ENCODE measurements around the gene MAB21L4. TPM values are rescaled to one million over a fixed set of nuclear protein-coding genes. Genes with fewer than 3 reads are reported as not detected.

Gene MAB21L4
- total and polyA plus RNA-seq, 2 experiments from 2014 or later: not detected

DNA sequence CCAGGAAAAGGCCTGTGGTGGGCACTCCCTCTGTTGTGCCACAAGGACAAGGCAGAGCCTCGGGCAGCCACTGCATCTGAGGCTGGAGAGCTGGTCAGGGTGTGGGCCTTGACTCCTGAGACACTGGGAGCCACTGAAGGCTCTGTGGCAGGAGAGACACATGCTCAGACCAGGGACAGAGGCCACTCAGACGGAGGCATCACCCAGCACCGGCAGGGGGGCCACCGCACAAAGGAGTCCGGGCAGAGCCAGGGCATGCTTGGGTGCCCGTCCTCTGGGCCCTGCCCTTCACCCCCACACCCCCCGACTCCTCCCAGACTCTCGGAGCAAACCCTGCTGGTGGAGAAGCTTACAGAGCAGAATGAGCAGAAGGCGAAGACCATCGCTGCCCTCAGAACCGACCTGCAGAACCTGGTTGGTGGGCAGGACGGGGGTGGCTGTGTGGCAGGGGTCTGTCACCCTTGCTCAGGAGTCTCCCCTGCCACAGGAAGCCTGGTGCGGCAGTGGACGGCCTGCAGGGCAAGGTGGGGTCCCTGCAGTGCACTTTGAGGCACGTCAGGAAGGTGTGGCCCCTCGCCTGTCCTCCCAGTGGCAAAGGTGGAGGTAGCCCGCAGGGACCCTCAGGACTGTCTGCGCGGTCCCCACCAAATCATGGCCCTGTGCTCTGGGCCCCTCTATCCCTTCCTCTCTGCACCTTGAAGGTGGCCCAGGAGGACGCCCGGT is 36.2 kb upstream of the MAB21L4 start (continued):
- TF ChIP-seq, protein P1, sequence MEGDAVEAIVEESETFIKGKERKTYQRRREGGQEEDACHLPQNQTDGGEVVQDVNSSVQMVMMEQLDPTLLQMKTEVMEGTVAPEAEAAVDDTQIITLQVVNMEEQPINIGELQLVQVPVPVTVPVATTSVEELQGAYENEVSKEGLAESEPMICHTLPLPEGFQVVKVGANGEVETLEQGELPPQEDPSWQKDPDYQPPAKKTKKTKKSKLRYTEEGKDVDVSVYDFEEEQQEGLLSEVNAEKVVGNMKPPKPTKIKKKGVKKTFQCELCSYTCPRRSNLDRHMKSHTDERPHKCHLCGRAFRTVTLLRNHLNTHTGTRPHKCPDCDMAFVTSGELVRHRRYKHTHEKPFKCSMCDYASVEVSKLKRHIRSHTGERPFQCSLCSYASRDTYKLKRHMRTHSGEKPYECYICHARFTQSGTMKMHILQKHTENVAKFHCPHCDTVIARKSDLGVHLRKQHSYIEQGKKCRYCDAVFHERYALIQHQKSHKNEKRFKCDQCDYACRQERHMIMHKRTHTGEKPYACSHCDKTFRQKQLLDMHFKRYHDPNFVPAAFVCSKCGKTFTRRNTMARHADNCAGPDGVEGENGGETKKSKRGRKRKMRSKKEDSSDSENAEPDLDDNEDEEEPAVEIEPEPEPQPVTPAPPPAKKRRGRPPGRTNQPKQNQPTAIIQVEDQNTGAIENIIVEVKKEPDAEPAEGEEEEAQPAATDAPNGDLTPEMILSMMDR (conservative IDR thresholded peaks at IDR 0.05; ENCODE audit: low read depth in 2 of 2): no peak

DNA sequence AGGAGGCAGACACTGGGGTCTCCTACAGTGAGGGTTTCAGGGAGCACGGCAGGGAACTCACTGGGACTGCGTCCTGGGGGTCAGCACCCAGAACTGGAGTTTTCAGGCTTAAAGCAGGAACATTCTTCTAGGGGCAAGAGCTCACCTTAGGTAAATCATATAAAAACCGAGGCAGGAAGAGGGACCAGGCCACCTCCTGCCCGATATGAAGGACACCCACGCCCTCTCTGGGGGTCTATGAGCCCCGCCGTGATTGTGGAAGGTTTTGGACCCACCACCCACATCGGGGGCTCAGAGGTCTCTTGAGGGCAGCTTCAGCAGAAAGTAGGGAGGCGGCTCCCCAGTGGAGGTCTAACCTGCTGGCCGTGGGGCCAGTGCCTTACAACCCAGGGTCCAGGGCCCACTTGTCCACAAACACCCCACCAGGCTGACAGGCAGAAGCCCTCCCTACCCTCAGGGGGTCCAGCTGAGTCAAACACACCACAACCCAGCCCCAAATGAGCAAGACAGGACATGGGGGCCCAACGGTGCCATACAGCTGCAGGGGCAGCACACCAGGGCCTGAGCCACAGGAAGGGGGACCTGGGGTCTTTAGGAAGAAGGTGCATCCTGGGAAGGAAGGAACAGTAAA is 35.5 kb upstream of the MAB21L4 start:
- no peak for DNase-seq (ENCODE audit: low spot score)
- Histone ChIP-seq H3K4me1 (ENCODE audit: insufficient read depth) (no peaks in the 10 kb centered on the region), H3K36me3 (ENCODE audit: insufficient read depth) (no peaks in the 10 kb centered on the region), H3K4me3 (no peak overlapping the region), H4K20me1 (replicated peaks; ENCODE audit: insufficient read depth) (no peaks in the 10 kb centered on the region), H3K4me2 (no peak overlapping the region), H3K9me2 (ENCODE audit: insufficient read depth) (no peaks in the 10 kb centered on the region), H2AFZ (no peak overlapping the region), H3K27me3 (ENCODE audit: insufficient read depth) (no peaks in the 10 kb centered on the region), H3K27ac (ENCODE audit: low read depth) (no peak overlapping the region), H3F3A (replicated peaks; ENCODE audit: low read depth) (no peaks in the 10 kb centered on the region), H3K79me2 (replicated peaks; ENCODE audit: insufficient read depth) (no peaks in the 10 kb centered on the region)
- no peaks in the 10 kb centered on the region; the same call in 2 of the 3 replicates for H3K9me3 Mint-ChIP-seq
- no peaks in the 10 kb centered on the region; the same call in 2 of the 3 replicates for H3K4me1 Mint-ChIP-seq
- H3K4me3 Mint-ChIP-seq: no peak overlapping the region
- H3K27ac Mint-ChIP-seq: peak overlapping the region; percentile 44; the same call in 1 of the 2 replicates
- peaks cover 6% of the 10 kb centered on the region for H3K27me3 Mint-ChIP-seq (ENCODE audit: insufficient read depth, low read depth, poor library complexity)
- no peak for ATAC-seq
- H3K36me3 Mint-ChIP-seq (ENCODE audit: low read depth): no peaks in the 10 kb centered on the region
- no peak for TF ChIP-seq ZNF114 (CRISPR knock-in tag; IDR thresholded peaks at IDR 0.05)
- TF ChIP-seq, protein P1 (conservative IDR thresholded peaks at IDR 0.05; ENCODE audit: low read depth in 2 of 2): no peak
- TF ChIP-seq, protein P2, sequence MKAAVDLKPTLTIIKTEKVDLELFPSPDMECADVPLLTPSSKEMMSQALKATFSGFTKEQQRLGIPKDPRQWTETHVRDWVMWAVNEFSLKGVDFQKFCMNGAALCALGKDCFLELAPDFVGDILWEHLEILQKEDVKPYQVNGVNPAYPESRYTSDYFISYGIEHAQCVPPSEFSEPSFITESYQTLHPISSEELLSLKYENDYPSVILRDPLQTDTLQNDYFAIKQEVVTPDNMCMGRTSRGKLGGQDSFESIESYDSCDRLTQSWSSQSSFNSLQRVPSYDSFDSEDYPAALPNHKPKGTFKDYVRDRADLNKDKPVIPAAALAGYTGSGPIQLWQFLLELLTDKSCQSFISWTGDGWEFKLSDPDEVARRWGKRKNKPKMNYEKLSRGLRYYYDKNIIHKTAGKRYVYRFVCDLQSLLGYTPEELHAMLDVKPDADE (IDR thresholded peaks at IDR 0.05): no peak

DNA sequence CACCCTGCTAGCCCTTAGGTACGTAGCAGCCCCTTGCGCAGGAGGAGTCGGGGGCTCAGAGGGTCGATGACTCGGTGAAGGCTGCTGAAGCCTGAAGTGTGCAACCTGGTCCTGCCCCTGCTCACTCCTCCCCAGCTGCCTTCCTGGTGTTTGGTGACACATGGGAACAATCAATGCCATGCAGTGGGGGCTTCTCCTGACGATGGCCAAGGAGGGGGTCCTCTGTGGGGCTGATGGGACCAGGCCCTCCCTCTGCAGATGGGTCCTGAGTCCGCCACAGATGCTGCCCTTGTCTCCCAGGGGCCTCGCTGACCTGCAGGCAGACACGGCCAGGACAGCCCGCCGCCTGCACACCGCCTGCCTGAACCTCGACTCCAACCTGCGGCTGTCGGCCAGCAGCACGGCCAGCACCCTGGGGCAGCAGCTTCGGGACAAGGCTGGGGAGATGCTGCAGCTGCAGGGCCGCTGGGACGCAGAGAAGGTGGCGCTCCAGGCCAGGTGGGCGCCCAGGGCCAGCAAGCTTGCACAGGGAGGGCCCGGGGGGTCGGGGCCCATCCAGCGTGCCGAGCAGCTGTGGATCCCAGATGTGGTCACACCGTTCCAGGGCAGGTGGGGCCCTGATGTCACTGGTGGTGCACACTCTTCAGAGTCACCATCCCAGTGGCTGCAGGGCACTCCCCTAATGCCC is 34.8 kb upstream of the MAB21L4 start:
- H3K27me3 ChIP-seq (ENCODE audit: insufficient read depth): no peaks in the 10 kb centered on the region
- no peaks in the 10 kb centered on the region for H3K9me2 ChIP-seq (ENCODE audit: insufficient read depth)
- ATAC-seq: no peak
- Mint-ChIP-seq H3K36me3 (ENCODE audit: low read depth) (no peaks in the 10 kb centered on the region), H3K4me3 (no peak overlapping the region), H3K9me3 (no peaks in the 10 kb centered on the region; the same call in 2 of the 3 replicates), H3K27me3 (ENCODE audit: insufficient read depth, low read depth, poor library complexity) (peaks cover 3% of the 10 kb centered on the region), H3K4me1 (no peaks in the 10 kb centered on the region; the same call in 2 of the 3 replicates), H3K27ac (no peak overlapping the region)
- H3K27ac ChIP-seq (ENCODE audit: low read depth): no peak overlapping the region
- no peaks in the 10 kb centered on the region for H3K79me2 ChIP-seq (replicated peaks; ENCODE audit: insufficient read depth)
- no peak overlapping the region for H3K4me2 ChIP-seq
- no peak for DNase-seq (ENCODE audit: low spot score)
- no peaks in the 10 kb centered on the region for H3F3A ChIP-seq (replicated peaks; ENCODE audit: low read depth)
- H2AFZ ChIP-seq: no peak overlapping the region
- H3K4me1 ChIP-seq (ENCODE audit: insufficient read depth): no peaks in the 10 kb centered on the region
- H3K36me3 ChIP-seq (ENCODE audit: insufficient read depth): no peaks in the 10 kb centered on the region
- H3K4me3 ChIP-seq: no peak overlapping the region
- H4K20me1 ChIP-seq (replicated peaks; ENCODE audit: insufficient read depth): no peaks in the 10 kb centered on the region
- TF ChIP-seq, protein P2 (IDR thresholded peaks at IDR 0.05): no peak
- TF ChIP-seq ZNF331 (CRISPR knock-in tag; IDR thresholded peaks at IDR 0.05; ENCODE audit: low read depth) (no peak), EZH2 (IDR thresholded peaks at IDR 0.05; ENCODE audit: low read depth, unreplicated experiment) (no peak), STAT1 (IDR thresholded peaks at IDR 0.05; ENCODE audit: unreplicated experiment) (no peak)

Measured in GM23338 (cell line).